Measurements from ENCODE around the gene XPNPEP3.

The XPNPEP3 gene

DNA sequence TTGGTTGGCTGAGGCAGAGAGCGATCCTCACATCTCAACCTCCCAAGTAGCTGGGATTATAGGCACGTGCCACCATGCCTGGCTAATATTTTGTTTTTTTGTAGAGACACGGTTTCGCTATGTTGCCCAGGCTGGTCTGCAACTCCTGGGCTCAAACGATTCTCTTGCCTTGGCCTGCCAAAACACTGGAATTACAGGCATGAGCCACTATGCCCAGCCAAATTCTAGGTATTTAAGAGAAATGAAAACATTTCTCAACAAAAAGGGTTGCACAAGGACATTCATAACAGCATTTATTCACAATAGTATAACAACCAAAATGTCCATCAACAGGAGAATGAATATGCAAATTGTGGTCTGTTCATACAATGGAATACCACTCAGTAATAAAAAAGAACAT is 62.5 kb downstream of the XPNPEP3 start:
- H3K4me3 ChIP-seq (ENCODE audit: low read length) = no peak overlapping the region
- no peak for DNase-seq (ENCODE audit: low read depth, low spot score)

- no peak overlapping the region for H3K4me3 ChIP-seq (ENCODE audit: low read length)
- no peak for DNase-seq (ENCODE audit: low read depth, low spot score)
Measured at GRCh38 chr22:40920526-40920925, 63.6 kb downstream of the XPNPEP3 start.

- peak; percentile 67 for DNase-seq (ENCODE audit: low read depth, low spot score)
- no peak overlapping the region for H3K4me3 ChIP-seq (ENCODE audit: low read length)
Measured at GRCh38 chr22:40922484-40923303, 65.7 kb downstream of the XPNPEP3 start.

DNA sequence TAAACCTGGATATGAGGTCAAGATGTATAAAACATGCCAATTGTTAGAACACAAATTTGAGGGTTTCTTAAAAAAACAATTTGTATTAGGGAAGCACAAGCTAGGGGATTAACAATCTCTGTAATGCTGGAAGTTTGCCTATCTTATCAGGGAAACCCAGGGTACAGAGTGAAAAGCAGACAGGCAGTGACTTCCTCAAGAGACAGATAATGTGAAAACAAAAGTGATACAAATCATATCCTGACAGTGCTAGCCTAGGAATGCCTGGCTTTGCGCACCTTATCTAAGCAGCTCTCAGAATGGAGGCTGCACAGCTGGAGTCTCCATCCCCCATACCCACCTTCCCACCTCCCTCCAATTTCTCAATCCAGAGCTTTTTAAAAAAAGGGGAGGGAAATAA is 71.7 kb downstream of the XPNPEP3 start:
- no peak overlapping the region for H3K4me3 ChIP-seq (ENCODE audit: low read length)
- DNase-seq (ENCODE audit: low read depth, low spot score) = no peak

DNA sequence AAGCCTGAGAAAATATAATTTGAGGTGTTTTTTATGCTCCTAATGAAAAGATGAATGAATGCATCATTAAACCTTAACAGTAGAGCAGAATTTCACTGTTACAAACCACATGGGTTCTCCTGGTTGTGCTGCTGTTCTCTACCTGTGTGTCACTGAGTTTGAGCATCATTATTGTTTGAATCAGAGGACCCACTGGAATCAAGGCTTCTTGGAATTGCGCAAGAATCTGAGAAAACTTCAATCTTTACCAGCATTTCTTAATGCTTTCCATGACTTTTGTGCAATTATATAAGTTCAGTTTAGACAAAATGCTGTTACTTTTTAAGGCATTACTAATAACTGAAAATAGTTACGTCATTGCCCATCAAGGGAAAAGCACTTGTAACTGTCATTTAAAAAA is 75.4 kb downstream of the XPNPEP3 start:
- no peak for DNase-seq (ENCODE audit: low read depth, low spot score)
- no peak overlapping the region for H3K4me3 ChIP-seq (ENCODE audit: low read length)

DNA sequence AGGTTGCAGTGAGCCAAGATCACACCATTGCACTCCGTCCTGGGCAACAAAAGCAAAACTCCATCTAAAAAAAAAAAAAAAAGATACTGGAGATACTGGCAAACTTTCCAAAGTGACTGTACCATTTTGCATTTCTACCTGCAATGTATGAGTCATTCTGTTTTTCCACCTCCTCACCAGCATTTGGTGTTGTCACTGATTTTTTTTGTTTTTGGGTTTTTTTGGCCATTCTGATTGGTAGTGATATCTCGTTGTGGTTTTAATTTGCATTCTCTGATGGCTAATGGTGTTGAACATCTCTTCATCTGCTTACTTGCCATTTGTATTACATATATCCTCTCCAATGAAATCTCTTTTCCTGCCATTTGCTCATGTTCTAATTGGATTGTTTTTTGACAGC is 82.3 kb downstream of the XPNPEP3 start:
- DNase-seq (ENCODE audit: low read depth, low spot score) = no peak

DNA sequence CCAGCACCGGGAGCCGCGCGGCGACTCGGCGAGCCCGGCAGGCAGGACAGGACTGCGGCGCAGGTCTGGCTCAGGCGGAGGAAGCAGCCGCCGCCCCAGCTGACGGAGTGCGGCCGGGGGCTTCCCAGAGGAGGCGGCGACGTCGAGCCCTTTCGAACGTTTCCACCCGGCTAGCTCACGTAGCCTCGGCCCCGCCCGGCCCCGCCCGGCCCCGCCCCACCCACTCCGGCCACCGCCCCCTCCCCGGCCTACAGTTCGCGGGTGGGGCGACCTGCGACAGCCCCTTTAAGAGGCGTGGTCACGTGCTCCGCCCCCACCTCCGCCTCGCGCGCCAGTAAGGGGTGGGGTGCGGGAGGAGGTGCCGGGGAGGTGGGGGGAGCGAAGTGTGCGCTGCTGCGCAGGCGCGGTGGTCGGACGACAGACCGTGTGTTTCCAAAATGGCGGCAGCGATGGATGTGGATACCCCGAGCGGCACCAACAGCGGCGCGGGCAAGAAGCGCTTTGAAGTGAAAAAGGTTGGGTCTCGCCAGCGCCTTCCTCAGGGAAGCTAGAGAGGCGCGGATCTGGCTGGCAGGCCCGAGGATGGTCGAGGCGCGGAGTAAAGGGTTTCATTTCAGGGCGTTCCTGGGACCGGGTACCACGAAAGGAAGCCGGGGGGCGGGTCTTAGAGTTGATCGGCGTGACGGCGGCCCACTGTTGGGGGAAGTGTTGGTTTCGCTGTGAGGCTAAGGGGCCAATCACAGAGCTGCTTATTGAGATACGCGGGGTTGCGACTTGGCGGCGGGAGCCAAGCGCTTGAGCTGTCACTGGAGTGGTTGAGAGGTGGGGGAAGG is 94.2 kb downstream of the XPNPEP3 start, which contains the start of gene RBX1:
RBX1 (plus strand) TSS at position 417 of the 833 bp plus-strand sequence; CDS start at position 438, 21 bp downstream.
- H3K4me3 ChIP-seq (ENCODE audit: low read length) = peak within 1 kb of the TSS; percentile 97
- DNase-seq (ENCODE audit: low read depth, low spot score) = peak; percentile 98

More for the DNA sequence above, 82.3 kb downstream of the XPNPEP3 start:
- no peak overlapping the region for H3K4me3 ChIP-seq (ENCODE audit: low read length)

DNA sequence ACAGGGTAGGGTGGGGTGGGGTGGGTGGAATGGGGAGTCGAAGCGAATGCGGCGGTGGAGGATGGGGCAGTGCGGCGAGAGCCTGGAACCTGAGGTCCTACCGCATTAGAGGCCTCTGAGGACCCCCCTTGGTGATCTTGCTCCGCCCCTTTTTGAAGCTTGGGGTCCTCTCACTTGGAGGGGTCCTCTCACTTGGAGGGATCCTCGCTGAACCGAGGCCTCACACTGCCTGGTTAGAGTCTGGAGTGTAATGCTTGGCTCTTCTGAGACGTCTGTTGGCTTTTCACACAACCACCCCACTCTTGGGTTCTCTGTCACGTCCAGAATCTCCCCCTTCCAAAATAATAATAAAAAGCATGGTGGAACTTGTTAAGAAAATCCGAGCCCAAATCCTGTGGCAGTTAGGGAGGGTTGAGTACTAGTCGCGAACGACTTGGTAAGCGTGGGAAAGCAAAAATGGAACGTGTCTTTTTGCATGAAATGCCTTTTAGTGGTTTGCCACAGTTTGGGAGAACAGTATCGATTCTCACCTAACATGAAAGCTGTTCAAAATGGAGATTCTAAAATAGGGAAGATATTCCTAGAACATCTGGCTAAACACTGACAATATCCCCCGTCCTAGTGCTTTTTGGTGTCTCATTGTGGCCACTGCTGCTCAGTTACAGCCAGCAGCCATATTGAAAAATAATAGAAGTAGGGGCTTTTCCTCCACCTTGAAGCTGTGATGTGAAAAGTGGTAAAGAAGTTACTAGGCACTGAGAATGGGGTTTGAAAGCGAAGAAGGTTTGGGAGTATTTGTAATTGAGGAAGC is 95.1 kb downstream of the XPNPEP3 start:
- peak; percentile 14 for DNase-seq (ENCODE audit: low read depth, low spot score)
- H3K4me3 ChIP-seq (ENCODE audit: low read length) = peak overlapping the region; percentile 97

- DNase-seq (ENCODE audit: low read depth, low spot score) = no peak
- H3K4me3 ChIP-seq (ENCODE audit: low read length) = no peak overlapping the region
Measured at GRCh38 chr22:40953471-40953870, 96.5 kb downstream of the XPNPEP3 start.

GRCh38 chr22:40954113-40954512 is 97.2 kb downstream of the XPNPEP3 start:
- H3K4me3 ChIP-seq (ENCODE audit: low read length) = no peak overlapping the region
- no peak for DNase-seq (ENCODE audit: low read depth, low spot score)

DNA sequence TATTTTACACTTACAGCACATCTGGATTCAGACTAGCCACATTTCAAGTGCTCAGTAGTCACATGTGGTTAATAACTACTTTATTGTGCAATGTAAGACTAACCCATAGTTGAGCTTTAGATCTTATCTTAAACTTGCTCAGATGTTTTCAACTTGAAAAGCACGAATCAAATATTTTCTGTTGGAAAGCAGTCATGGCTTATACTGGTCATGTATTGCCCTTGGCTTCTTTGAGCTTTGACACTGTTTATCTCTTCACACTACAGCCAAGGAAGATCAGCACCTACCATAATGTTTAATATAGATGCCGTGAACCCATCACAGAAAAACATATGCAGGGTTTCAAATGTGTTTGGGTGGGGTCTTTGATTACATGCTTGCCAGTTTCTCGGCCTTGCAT is 98.6 kb downstream of the XPNPEP3 start:
- H3K4me3 ChIP-seq (ENCODE audit: low read length) = no peak overlapping the region
- peak; percentile 20 for DNase-seq (ENCODE audit: low read depth, low spot score)

DNA sequence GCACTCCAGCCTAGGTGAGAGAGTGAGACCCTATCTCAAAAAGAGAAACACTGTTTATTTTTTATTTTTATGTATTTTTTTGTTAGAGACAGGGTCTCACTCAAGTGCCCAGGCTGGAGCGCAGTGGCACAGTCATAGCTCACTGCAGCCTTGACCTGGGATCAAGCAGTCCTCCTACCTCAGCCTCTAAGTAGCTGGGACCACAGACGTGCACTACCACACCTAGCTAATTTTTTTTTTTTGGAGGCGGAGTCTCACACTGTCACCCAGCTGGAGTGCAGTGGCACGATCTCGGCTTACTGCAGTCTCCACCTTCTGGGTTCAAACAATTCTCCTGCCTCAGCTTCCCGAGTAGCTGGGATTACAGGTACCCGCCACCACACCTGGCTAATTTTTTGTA is 100.7 kb downstream of the XPNPEP3 start:
- DNase-seq (ENCODE audit: low read depth, low spot score) = no peak
- H3K4me3 ChIP-seq (ENCODE audit: low read length) = no peak overlapping the region

GRCh38 chr22:40958299-40958698 is 101.4 kb downstream of the XPNPEP3 start:
- DNase-seq (ENCODE audit: low read depth, low spot score) = no peak
- no peak overlapping the region for H3K4me3 ChIP-seq (ENCODE audit: low read length)

DNA sequence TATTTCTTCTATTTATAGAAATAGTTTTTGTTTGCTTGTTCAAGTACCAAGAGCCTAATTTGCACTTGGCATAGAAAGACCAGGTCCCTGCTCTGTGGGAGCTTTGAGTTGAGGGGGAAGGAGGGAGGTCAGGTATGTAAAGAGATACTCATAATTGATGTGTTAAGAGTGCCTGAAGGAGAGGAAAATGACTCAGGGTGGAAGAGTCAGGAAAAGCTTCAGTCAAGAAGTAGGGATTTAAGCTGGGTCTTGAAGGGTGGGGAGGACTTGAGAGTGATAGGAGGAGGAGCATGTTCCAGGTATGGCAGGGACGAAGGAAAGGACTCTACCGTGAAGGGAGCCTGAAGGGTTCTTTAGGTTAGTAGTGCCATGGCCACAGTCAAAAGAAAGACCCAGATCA is 103.2 kb downstream of the XPNPEP3 start:
- no peak overlapping the region for H3K4me3 ChIP-seq (ENCODE audit: low read length)
- no peak for DNase-seq (ENCODE audit: low read depth, low spot score)

GRCh38 chr22:40965936-40966725 is 109.2 kb downstream of the XPNPEP3 start:
- no peak for DNase-seq (ENCODE audit: low read depth, low spot score)

DNA sequence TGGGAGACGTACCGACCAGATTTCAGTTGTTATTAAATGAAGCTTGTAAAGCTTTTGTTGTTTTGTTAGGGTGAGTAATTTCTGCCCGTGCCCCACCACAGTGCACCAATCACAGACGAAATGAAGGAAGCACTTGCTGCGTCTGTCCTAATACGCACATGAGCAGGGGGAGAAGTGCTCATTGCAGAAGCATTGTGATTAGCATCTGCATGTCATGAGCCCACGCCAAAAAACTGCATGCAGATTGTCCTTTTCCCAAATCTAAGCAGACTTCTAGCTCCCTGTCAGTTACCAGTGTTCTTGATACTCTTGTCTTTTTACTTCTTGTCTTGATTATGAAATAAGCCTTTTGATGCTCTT is 109.8 kb downstream of the XPNPEP3 start:
- no peak overlapping the region for H3K4me3 ChIP-seq (ENCODE audit: low read length)
- no peak for DNase-seq (ENCODE audit: low read depth, low spot score)

More at GRCh38 chr22:40965936-40966725, 109.2 kb downstream of the XPNPEP3 start:
- no peak overlapping the region for H3K4me3 ChIP-seq (ENCODE audit: low read length)

GRCh38 chr22:40967111-40967760 is 110.3 kb downstream of the XPNPEP3 start:
- no peak overlapping the region for H3K4me3 ChIP-seq (ENCODE audit: low read length)
- no peak for DNase-seq (ENCODE audit: low read depth, low spot score)

GRCh38 chr22:40972587-40972986 is 115.6 kb downstream of the XPNPEP3 start:
- H3K4me3 ChIP-seq (ENCODE audit: low read length) = no peak overlapping the region
- DNase-seq (ENCODE audit: low read depth, low spot score) = no peak

Data from Jurkat, Clone E6-1 (cell line).